Spleen (tissue), 11 donors: ENCODE results near the gene ANO3. TPM values are rescaled to one million over a fixed set of nuclear protein-coding genes. Genes with fewer than 3 reads are reported as not detected.
"Not testable (repeated sequence)": the region's sequence is repeated elsewhere in the genome, so short reads cannot be mapped to it uniquely, and the experiment has no call there.

Experiments used
- DNase-seq: peaks from one replicate; pipeline ENCODE4 v3.0.0-alpha.2; 2020
- H3K27ac ChIP-seq, 8 donors: fragments of 200-600 bp; sonication (generic) in 7 of 8; 1 replicate in 4 of 8; 2 replicates in 4 of 8; pipeline versions ENCODE4 v1.5.0 to v1.8.0; 2016 to 2021; ENCODE audit warnings: inconsistent platforms in 4 of 8, mild to moderate bottlenecking in 4 of 8, moderate library complexity in 1 of 8
- H3K27me3 ChIP-seq, 7 donors: fragments of 200-600 bp; sonication (generic) in 6 of 7; replicated peaks in 1 of 7; 1 replicate in 4 of 7; 2 replicates in 3 of 7; pipeline versions ENCODE4 v1.5.0 to v1.8.0; 2016 to 2021; ENCODE audit warnings: inconsistent platforms in 3 of 7, mild to moderate bottlenecking in 1 of 7
- H3K36me3 ChIP-seq, 6 donors: fragments of 200-600 bp; sonication (generic) in 5 of 6; 1 replicate in 4 of 6; 2 replicates in 2 of 6; pipeline versions ENCODE4 v1.5.0 to v1.8.0; 2016 to 2021; ENCODE audit warnings: inconsistent platforms in 2 of 6
- H3K4me1 ChIP-seq, 6 donors: fragments of 200-600 bp; sonication (generic) in 5 of 6; 1 replicate in 3 of 6; 2 replicates in 3 of 6; pipeline versions ENCODE4 v1.5.0 to v1.8.0; 2016 to 2021; ENCODE audit warnings: inconsistent platforms in 3 of 6
- H3K4me3 ChIP-seq, 8 donors: fragments of 200-600 bp; sonication (generic) in 7 of 8; 1 replicate in 4 of 8; 2 replicates in 4 of 8; pipeline versions ENCODE4 v1.5.0 to v1.8.0; 2016 to 2021; ENCODE audit warnings: inconsistent platforms in 4 of 8, mild to moderate bottlenecking in 4 of 8, moderate library complexity in 2 of 8
- H3K9me3 ChIP-seq, 8 donors: fragments of 200-600 bp; sonication (generic) in 7 of 8; 1 replicate in 4 of 8; 2 replicates in 4 of 8; pipeline versions ENCODE4 v1.5.0 to v1.8.0; 2016 to 2021; ENCODE audit warnings: inconsistent platforms in 4 of 8
- POLR2A ChIP-seq, 3 donors: fragments of 450-650 bp; IDR thresholded peaks; one replicate each; pipeline ENCODE4 v1.5.1; 2017; ENCODE audit warnings: antibody characterized with exemption in 3 of 3, mild to moderate bottlenecking in 1 of 3
- POLR2AphosphoS5 ChIP-seq, 3 donors: sonication (generic); formaldehyde crosslinking; IDR thresholded peaks; one replicate each; pipeline ENCODE4 v1.5.1; 2017; ENCODE audit warnings: antibody characterized with exemption in 3 of 3
- WGBS, 5 donors: extraction: QIAGEN DNeasy Blood & Tissue Kit in 3 of 5; methylation state at CpG; one replicate each; pipeline versions ENCODE4 v1.1.5 to v1.1.7; 2013 to 2018; 5-methylcytosine and 5-hydroxymethylcytosine counted together
- intact Hi-C: fragments of 100-400 bp; cut with DNase I; formaldehyde crosslinking; loops from one replicate; pipeline ENCODE4 v1.15.0; 2023; ENCODE audit warnings: low total_unique reads
- polyA plus RNA-seq, 3 donors: library from polyadenylated mRNA; stranded (reverse); fragments of 200-250 nt; gene quantifications; one replicate each; pipeline ENCODE4 v1.2.1, GENCODE V29; 2013
- total RNA-seq, 7 donors: library from RNA; depleted of rRNA in 3 of 7; stranded (reverse); fragments of >200 nt in 3 of 7; fragmentation: NEBNext Ultra II Directional in 4 of 7; extraction: Animal tissue kit (Norgen Biotek cat#: 25700) in 4 of 7; gene quantifications; one replicate each; pipeline versions ENCODE4 v1.1.0 to v1.2.1, GENCODE V29; 2016 to 2021
- TF ChIP-seq, protein P1 (sequence below), 11 experiments: fragments of 200-600 bp in 7 of 11; fragments of 450-650 bp in 4 of 11; sonication (generic) in 4 of 11; IDR thresholded peaks in 8 of 11; conservative IDR thresholded peaks in 3 of 11; 1 replicate in 7 of 11; 2 replicates in 4 of 11; pipeline versions ENCODE4 v1.4.0 to v1.8.0; 2016 to 2021; ENCODE audit warnings: antibody characterized with exemption in 11 of 11, inconsistent platforms in 4 of 11, mild to moderate bottlenecking in 1 of 11
- donor health status: healthy with polysubstance abuse.
- donor health status: DM: no; HTN: no; CAD: no; lungs with moderate emphysema.
- donor health status: DM: no; HTN: no; CAD: no.
- donor health status: Bipolar disorder and iron deficiency.
- donor health status: healthy.
- donor health status: DM: no; HTN: no; CAD: no.
- donor health status: DM: yes; HTN: yes; CAD: no.

ANO3 gene
- total and polyA plus RNA-seq, 10 donors: 0.03 to 2.6 (median 0.26) TPM; not detected in 4

- TF ChIP-seq, protein P1, sequence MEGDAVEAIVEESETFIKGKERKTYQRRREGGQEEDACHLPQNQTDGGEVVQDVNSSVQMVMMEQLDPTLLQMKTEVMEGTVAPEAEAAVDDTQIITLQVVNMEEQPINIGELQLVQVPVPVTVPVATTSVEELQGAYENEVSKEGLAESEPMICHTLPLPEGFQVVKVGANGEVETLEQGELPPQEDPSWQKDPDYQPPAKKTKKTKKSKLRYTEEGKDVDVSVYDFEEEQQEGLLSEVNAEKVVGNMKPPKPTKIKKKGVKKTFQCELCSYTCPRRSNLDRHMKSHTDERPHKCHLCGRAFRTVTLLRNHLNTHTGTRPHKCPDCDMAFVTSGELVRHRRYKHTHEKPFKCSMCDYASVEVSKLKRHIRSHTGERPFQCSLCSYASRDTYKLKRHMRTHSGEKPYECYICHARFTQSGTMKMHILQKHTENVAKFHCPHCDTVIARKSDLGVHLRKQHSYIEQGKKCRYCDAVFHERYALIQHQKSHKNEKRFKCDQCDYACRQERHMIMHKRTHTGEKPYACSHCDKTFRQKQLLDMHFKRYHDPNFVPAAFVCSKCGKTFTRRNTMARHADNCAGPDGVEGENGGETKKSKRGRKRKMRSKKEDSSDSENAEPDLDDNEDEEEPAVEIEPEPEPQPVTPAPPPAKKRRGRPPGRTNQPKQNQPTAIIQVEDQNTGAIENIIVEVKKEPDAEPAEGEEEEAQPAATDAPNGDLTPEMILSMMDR (IDR thresholded peaks at IDR 0.05 in 8 of 11, conservative IDR thresholded peaks at IDR 0.05 in 3 of 11): no peak
- TF ChIP-seq POLR2A (IDR thresholded peaks at IDR 0.05) (no peak), POLR2AphosphoS5 (IDR thresholded peaks at IDR 0.05) (no peak)
- Histone ChIP-seq H3K4me1 (no peaks in the 10 kb centered on the region), H3K36me3 (no peaks in the 10 kb centered on the region), H3K27ac (no peak overlapping the region), H3K27me3 (no peaks in the 10 kb centered on the region), H3K4me3 (no peak overlapping the region), H3K9me3 (no peaks in the 10 kb centered on the region)
- DNase-seq: no peak
- intact Hi-C loops: no loop called here
- 74 to 97% (median 83%) methylated on average over 2 of the region's 2 CpGs for WGBS, 5 donors
Measured at GRCh38 chr11:26622181-26622580, 290.3 kb downstream of the ANO3 start.

GRCh38 chr11:26623076-26623659, 291.2 kb downstream of the ANO3 start:
- WGBS, 5 donors: 43 to 86% (median 78%) methylated on average over 2 of the region's 2 CpGs
- TF ChIP-seq POLR2AphosphoS5 (IDR thresholded peaks at IDR 0.05): no peak
- no peak for TF ChIP-seq POLR2A (IDR thresholded peaks at IDR 0.05)
- TF ChIP-seq, protein P1 (IDR thresholded peaks at IDR 0.05 in 8 of 11, conservative IDR thresholded peaks at IDR 0.05 in 3 of 11): no peak
- no peaks in the 10 kb centered on the region for H3K4me1 ChIP-seq
- no peak overlapping the region for H3K4me3 ChIP-seq
- H3K36me3 ChIP-seq: no peaks in the 10 kb centered on the region
- H3K9me3 ChIP-seq: no peaks in the 10 kb centered on the region
- intact Hi-C loops: no loop called here
- H3K27ac ChIP-seq: no peak overlapping the region
- H3K27me3 ChIP-seq: no peaks in the 10 kb centered on the region
- DNase-seq: no peak

DNA sequence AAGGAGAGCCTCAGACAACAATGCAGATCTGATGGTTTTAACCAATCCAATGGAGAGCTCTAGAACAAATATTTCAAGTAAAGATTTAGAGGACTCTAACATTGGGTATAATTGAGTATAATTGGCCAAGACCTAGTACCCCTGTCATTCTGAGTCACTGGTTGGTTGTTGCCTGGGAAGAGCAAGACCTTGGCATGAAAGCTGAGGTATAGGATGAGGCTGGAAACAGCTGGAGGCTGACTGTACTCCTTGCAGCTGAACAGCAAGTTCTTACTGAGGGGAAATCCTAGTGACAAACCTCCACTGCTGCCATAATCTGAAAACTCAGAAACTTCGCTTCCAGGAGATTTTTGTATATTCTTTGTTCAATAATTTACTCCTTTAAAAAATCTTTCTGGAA, 294.4 kb downstream of the ANO3 start:
- H3K36me3 ChIP-seq: no peaks in the 10 kb centered on the region
- WGBS, 5 donors: 71 to 95% (median 75%) methylated on average over 1 of the region's 1 CpG
- TF ChIP-seq POLR2A (IDR thresholded peaks at IDR 0.05): no peak
- no peak for TF ChIP-seq POLR2AphosphoS5 (IDR thresholded peaks at IDR 0.05)
- TF ChIP-seq, protein P1 (IDR thresholded peaks at IDR 0.05 in 8 of 11, conservative IDR thresholded peaks at IDR 0.05 in 3 of 11): no peak
- no peak overlapping the region for H3K27ac ChIP-seq
- H3K9me3 ChIP-seq: no peaks in the 10 kb centered on the region
- no peaks in the 10 kb centered on the region for H3K4me1 ChIP-seq
- H3K27me3 ChIP-seq: no peaks in the 10 kb centered on the region
- H3K4me3 ChIP-seq: no peak overlapping the region
- intact Hi-C loops: no loop called here
- no peak for DNase-seq

DNA sequence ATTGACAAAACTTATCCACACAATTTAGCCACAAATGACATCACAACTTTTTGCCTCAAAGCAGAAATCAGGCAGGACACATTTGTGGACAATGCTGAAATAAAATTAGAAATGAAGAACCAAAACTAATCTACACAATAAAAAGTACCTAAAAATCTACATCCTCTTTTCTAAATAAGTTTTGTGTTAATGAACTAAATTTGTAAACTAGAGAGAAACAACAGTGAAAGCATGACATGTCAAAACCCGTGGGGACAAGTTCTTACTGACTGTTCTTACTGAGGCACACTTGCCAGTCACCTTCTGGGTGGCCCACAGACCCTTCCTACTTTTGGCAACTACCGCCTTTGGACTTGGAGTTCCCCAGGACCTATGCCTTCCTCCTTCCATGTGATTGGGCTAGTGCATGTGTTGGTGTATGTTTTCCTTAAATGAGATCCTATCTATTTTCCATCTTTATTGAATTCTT, 300.8 kb downstream of the ANO3 start:
- TF ChIP-seq POLR2A (IDR thresholded peaks at IDR 0.05) (no peak), POLR2AphosphoS5 (IDR thresholded peaks at IDR 0.05) (no peak)
- TF ChIP-seq, protein P1 (IDR thresholded peaks at IDR 0.05 in 8 of 11, conservative IDR thresholded peaks at IDR 0.05 in 3 of 11): no peak
- H3K9me3 ChIP-seq: no peaks in the 10 kb centered on the region
- no peaks in the 10 kb centered on the region for H3K4me1 ChIP-seq
- no peak for DNase-seq
- intact Hi-C loops: no loop called here
- H3K27ac ChIP-seq: no peak overlapping the region
- 21 to 61% (median 33%) methylated on average over 2 of the region's 2 CpGs for WGBS, 5 donors
- no peaks in the 10 kb centered on the region for H3K36me3 ChIP-seq
- no peak overlapping the region for H3K4me3 ChIP-seq
- no peaks in the 10 kb centered on the region for H3K27me3 ChIP-seq

- 85 to 93% (median 88%) methylated on average over 10 of the region's 10 CpGs for WGBS, 5 donors
- intact Hi-C loops, H3K4me3 ChIP-seq, H3K9me3 ChIP-seq, DNase-seq, H3K36me3 ChIP-seq, H3K27ac ChIP-seq, H3K27me3 ChIP-seq, H3K4me1 ChIP-seq: not testable (repeated sequence)
Measured at GRCh38 chr11:26643314-26643713, 311.4 kb downstream of the ANO3 start.
